Upper lobe of right lung (tissue), 1 donor: ENCODE results near the gene BIRC2. TPM values are rescaled to one million over a fixed set of nuclear protein-coding genes. Genes with fewer than 3 reads are reported as not detected.

ENCODE experiments used
- ATAC-seq: fragments of 200-7000 bp; cut with Tn5 transposase; one replicate; pipeline ENCODE4 v1.9.1; 2020; ENCODE audit warnings: mild to moderate bottlenecking, moderate library complexity
- DNase-seq: peaks from one replicate; pipeline ENCODE4 v3.0.0-alpha.2; 2020
- H3K27ac ChIP-seq: fragments of 200-600 bp; one replicate; pipeline ENCODE4 v1.8.0; 2022
- H3K27me3 ChIP-seq: fragments of 200-600 bp; one replicate; pipeline ENCODE4 v1.8.0; 2022; ENCODE audit warnings: mild to moderate bottlenecking
- H3K36me3 ChIP-seq: fragments of 200-600 bp; one replicate; pipeline ENCODE4 v1.8.0; 2022
- H3K4me1 ChIP-seq: fragments of 200-600 bp; one replicate; pipeline ENCODE4 v1.8.0; 2022
- H3K4me3 ChIP-seq: fragments of 200-600 bp; one replicate; pipeline ENCODE4 v1.8.0; 2022; ENCODE audit warnings: mild to moderate bottlenecking
- H3K9me3 ChIP-seq: fragments of 200-600 bp; one replicate; pipeline ENCODE4 v1.8.0; 2022
- intact Hi-C: fragments of 100-400 bp; cut with DNase I; formaldehyde crosslinking; loops from one replicate; pipeline ENCODE4 v1.11.0; 2022
- total RNA-seq: library from RNA; stranded (reverse); fragmentation: NEBNext Ultra II Directional; extraction: Animal tissue kit (Norgen Biotek cat#: 25700); gene quantifications from one replicate; pipeline ENCODE4 v1.2.1, GENCODE V29; 2021
- TF ChIP-seq, protein P1 (sequence below): fragments of 200-600 bp; IDR thresholded peaks from one replicate; pipeline ENCODE4 v1.8.0; 2022; ENCODE audit warnings: antibody characterized with exemption
- donor health status: DM: no; HTN: yes; CAD: no; lungs with severe emphysema.

The BIRC2 gene
- total RNA-seq, 1 donor from 2014 or later = 44.1 TPM

DNA sequence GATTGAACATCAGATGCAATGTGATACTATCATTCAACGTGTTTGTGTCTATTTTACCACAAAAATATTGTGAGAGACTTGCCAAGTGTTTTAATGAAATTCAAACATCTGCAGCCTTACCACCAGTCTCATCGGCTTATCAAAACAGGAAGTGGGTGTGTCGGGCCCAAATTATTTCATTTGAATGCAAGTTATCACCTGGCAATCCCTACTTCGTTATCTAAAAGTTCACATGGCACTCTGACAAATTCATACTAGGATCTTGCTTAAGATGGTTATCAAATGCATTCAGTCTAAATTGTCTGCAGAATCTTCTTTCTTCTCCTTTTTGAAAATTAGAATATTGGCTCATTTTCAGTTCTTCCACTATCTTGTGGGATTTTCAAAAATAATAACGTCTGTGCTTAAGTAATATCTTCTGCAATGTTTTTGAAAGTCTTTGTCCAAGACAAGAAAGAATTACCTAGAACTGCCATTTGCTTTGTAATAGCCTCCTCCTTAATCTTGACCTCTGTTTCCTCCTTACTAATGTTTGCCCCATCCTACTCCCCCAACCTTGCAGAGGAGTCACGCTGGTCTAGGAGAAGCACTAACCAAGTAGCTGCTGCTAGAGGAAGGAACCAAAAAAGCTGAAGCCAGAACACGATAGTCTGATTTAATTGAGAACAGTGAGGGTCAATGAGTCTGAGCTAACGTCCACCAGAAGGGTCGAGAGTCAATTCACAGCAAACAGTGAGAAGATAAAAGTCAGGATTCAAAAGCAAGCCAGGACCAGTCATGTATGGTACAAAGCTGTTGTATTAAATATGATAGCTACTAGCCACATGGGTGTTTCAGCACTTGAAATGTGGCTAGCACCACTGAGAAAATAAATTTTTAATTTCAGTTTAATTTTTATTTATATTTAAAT, 39.9 kb upstream of the BIRC2 start:
- TF ChIP-seq, protein P1, sequence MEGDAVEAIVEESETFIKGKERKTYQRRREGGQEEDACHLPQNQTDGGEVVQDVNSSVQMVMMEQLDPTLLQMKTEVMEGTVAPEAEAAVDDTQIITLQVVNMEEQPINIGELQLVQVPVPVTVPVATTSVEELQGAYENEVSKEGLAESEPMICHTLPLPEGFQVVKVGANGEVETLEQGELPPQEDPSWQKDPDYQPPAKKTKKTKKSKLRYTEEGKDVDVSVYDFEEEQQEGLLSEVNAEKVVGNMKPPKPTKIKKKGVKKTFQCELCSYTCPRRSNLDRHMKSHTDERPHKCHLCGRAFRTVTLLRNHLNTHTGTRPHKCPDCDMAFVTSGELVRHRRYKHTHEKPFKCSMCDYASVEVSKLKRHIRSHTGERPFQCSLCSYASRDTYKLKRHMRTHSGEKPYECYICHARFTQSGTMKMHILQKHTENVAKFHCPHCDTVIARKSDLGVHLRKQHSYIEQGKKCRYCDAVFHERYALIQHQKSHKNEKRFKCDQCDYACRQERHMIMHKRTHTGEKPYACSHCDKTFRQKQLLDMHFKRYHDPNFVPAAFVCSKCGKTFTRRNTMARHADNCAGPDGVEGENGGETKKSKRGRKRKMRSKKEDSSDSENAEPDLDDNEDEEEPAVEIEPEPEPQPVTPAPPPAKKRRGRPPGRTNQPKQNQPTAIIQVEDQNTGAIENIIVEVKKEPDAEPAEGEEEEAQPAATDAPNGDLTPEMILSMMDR = no peak
- Histone ChIP-seq H3K27me3 (no peaks in the 10 kb centered on the region), H3K9me3 (no peaks in the 10 kb centered on the region), H3K36me3 (no peaks in the 10 kb centered on the region), H3K27ac (peak overlapping the region; percentile 27), H3K4me3 (no peak overlapping the region), H3K4me1 (peaks cover 16% of the 10 kb centered on the region)
- DNase-seq = no peak
- intact Hi-C loops = no loop called here
- peak; percentile 31 for ATAC-seq

- Histone ChIP-seq H3K4me3 (no peak overlapping the region), H3K9me3 (no peaks in the 10 kb centered on the region), H3K36me3 (no peaks in the 10 kb centered on the region), H3K4me1 (peaks cover 22% of the 10 kb centered on the region), H3K27ac (no peak overlapping the region), H3K27me3 (no peaks in the 10 kb centered on the region)
- DNase-seq = no peak
- TF ChIP-seq, protein P1 = no peak
- intact Hi-C loops = no loop called here
- no peak for ATAC-seq
Observed at GRCh38 chr11:102307727-102308038, 39.3 kb upstream of the BIRC2 start.

DNA sequence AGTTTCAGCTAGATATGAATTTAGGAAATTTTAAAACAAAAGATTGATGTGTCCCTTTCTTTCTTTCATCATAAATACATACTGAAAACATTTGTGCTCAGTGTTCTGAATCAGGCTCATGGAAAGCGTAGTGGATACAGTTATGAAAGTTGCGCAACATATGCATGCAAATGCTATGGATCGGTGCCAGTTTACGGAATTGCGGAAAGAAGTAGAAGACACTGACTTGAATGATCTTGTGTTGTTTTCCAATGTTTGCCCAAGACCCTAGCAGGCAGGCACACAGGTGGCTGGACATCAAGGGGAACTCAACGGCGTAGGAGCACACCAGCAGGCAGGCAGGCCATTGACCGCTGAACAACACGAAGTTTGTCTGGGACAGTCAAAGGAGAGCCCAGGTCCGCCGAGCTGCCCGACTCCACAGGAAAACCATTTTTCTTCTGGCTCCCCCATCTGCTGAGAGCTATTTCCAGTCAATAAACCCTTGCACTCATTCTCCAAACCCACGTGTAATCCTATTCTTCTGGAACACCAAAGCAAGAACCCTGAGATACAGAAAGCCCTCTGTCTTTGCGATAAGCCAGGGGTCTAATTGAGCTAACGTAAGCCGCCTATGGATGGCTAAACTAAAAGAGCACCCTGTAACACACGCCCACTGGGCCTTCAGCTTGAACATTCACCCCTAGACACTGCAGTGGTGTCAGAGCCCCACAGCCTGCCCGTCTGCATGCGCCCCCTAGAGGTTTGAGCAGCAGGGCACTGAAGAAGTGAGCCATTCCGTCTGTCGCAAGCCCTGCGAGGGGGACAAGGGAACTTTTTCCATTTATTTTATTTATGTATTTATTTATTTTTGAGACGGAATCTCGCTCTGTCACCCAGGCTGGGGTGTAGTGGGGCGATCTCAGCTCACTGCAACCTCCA, 37.1 kb upstream of the BIRC2 start:
- Histone ChIP-seq H3K36me3 (no peaks in the 10 kb centered on the region), H3K4me1 (peaks cover 32% of the 10 kb centered on the region), H3K27me3 (no peaks in the 10 kb centered on the region), H3K4me3 (no peak overlapping the region), H3K27ac (no peak overlapping the region), H3K9me3 (no peaks in the 10 kb centered on the region)
- DNase-seq (no peak), ATAC-seq (no peak)
- TF ChIP-seq, protein P1 = no peak
- intact Hi-C loops = no loop called here

DNA sequence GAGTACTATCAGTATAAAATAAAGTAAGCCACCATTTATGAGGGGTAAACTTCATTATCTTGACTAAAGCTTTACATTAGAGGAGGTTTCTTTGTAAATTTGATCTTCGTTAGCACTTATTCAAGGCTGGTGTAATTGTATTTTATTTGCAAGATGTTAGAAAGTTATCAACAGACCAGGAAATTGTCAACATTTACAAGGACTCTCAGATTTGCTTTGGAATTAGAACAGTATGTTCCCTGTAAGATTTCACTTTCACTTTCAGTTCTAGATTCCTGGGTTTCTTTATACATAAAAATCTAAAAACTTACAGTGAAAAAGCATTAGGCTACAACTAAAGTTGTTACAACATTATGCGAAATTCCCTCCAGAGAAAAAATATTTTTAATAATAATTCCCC, 34.3 kb upstream of the BIRC2 start:
- intact Hi-C loops = no loop called here
- H3K27me3 ChIP-seq = no peaks in the 10 kb centered on the region
- DNase-seq (no peak), ATAC-seq (no peak)
- no peaks in the 10 kb centered on the region for H3K9me3 ChIP-seq
- peak overlapping the region; percentile 12 for H3K4me3 ChIP-seq
- TF ChIP-seq, protein P1 = no peak
- no peaks in the 10 kb centered on the region for H3K36me3 ChIP-seq
- peak overlapping the region; percentile 80 for H3K27ac ChIP-seq
- peaks cover 27% of the 10 kb centered on the region for H3K4me1 ChIP-seq

DNA sequence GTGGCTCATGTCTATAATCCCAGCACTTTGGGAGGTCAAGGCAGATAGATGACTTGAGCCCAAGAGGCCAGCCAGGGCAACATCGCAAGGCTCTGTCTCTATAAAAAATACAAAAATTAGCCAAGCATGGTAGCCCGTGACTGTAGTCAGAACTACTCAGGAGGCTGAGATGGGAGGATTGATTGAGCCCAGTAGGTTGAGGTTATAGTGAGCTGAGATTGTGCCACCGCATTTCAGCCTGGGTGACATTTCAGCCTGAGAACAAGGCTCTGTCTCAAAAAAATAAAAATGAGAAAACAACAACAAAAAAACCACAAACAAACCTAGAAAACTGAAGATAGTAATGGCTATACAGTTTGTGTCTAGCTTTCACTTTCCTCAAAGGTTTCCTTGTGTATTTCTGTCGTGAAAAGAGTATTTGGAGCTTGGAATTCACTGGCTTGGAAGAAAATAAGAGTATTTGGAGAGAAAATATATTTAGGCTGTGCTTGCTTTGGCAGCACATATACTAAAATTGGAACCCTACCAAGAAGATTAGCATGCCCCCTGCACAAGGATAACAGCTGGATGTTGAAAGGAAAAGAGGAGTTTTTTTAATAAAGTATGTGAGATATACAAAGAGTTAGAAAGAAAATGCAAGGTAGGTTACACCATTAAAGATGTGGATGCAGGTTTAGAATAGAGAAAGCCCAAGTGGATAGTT, 33.6 kb upstream of the BIRC2 start:
- DNase-seq = no peak
- H3K4me1 ChIP-seq = peaks cover 32% of the 10 kb centered on the region
- intact Hi-C loops = no loop called here
- peak overlapping the region; percentile 80 for H3K27ac ChIP-seq
- no peak for ATAC-seq
- H3K4me3 ChIP-seq = peak overlapping the region; percentile 12
- TF ChIP-seq, protein P1 = no peak
- H3K36me3 ChIP-seq = no peaks in the 10 kb centered on the region
- H3K27me3 ChIP-seq = no peaks in the 10 kb centered on the region
- no peaks in the 10 kb centered on the region for H3K9me3 ChIP-seq
